Left ventricle myocardium inferior (tissue), 1 donor: ENCODE results near the gene DLAT. TPM values are rescaled to one million over a fixed set of nuclear protein-coding genes. Genes with fewer than 3 reads are reported as not detected.
"Not testable (repeated sequence)": the region's sequence is repeated elsewhere in the genome, so short reads cannot be mapped to it uniquely, and the experiment has no call there.

Experiments
- DNase-seq: peaks from one replicate; pipeline ENCODE4 v3.0.0-alpha.2; 2020
- H3K27ac ChIP-seq: fragments of 200-600 bp; replicated peaks from 2 replicates; pipeline ENCODE4 v1.8.0; 2021
- H3K27me3 ChIP-seq: fragments of 200-600 bp; 2 replicates; pipeline ENCODE4 v1.8.0; 2021; ENCODE audit warnings: low read depth
- H3K36me3 ChIP-seq: fragments of 200-600 bp; 2 replicates; pipeline ENCODE4 v1.8.0; 2021
- H3K4me1 ChIP-seq: fragments of 200-600 bp; 2 replicates; pipeline ENCODE4 v1.8.0; 2021
- H3K4me3 ChIP-seq: fragments of 200-600 bp; 2 replicates; pipeline ENCODE4 v1.8.0; 2021; ENCODE audit warnings: mild to moderate bottlenecking, moderate library complexity
- H3K9me3 ChIP-seq: fragments of 200-600 bp; replicated peaks from 2 replicates; pipeline ENCODE4 v1.8.0; 2021
- intact Hi-C: fragments of 100-400 bp; cut with micrococcal nuclease; formaldehyde crosslinking; loops from one replicate; pipeline ENCODE4 v1.11.0; 2022
- total RNA-seq: library from RNA; stranded (reverse); fragmentation: NEBNext Ultra II Directional; extraction: Animal tissue kit (Norgen Biotek cat#: 25700); gene quantifications from one replicate; pipeline ENCODE4 v1.2.1, GENCODE V29; 2021
- TF ChIP-seq, protein P1 (sequence below): fragments of 200-600 bp; IDR thresholded peaks from 2 replicates; pipeline ENCODE4 v1.8.0; 2021; ENCODE audit warnings: antibody characterized with exemption, mild to moderate bottlenecking, borderline replicate concordance
- donor health status: DM: no; HTN: yes; CAD: no; lungs with severe emphysema.

DLAT gene
- total RNA-seq, 1 donor from 2014 or later, result 176 TPM

DNA sequence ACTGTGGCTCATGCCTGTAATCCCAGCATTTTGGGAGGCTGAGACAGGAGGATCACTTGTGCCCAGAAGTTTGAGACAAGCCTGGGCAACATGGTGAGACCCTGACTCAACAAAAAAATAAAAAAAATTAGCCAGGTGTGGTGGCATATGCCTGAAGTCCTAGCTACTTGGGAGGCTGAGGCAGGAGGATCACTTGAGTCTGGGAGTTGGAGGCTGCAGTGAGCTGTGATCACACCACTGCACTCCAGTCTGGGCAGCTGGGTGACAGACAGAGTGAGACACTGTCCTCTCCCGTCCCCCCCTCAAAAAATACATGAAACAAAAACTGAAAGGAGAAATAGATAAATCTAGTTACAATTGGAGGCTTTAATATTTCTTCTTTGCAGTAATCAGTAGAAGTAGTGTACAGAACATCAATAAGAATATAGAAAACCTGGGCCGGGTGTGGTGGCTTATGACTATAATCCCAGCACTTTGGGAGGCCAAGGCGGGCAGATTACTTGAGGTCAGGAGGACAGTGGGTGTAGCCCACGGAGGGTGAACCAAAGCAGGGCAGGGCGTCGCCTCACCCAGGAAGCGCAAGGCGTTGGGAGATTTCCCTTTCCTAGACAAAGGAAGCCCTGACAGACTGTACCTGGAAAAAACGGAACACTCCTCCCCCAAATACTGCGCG, 19.6 kb upstream of the DLAT start:
- TF ChIP-seq, protein P1, sequence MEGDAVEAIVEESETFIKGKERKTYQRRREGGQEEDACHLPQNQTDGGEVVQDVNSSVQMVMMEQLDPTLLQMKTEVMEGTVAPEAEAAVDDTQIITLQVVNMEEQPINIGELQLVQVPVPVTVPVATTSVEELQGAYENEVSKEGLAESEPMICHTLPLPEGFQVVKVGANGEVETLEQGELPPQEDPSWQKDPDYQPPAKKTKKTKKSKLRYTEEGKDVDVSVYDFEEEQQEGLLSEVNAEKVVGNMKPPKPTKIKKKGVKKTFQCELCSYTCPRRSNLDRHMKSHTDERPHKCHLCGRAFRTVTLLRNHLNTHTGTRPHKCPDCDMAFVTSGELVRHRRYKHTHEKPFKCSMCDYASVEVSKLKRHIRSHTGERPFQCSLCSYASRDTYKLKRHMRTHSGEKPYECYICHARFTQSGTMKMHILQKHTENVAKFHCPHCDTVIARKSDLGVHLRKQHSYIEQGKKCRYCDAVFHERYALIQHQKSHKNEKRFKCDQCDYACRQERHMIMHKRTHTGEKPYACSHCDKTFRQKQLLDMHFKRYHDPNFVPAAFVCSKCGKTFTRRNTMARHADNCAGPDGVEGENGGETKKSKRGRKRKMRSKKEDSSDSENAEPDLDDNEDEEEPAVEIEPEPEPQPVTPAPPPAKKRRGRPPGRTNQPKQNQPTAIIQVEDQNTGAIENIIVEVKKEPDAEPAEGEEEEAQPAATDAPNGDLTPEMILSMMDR, result no peak
- H3K36me3 ChIP-seq, result peaks cover 11% of the 10 kb centered on the region
- intact Hi-C loops, result no loop called here
- H3K4me1 ChIP-seq, result peaks cover 11% of the 10 kb centered on the region
- no peak for DNase-seq
- no peak overlapping the region for H3K4me3 ChIP-seq
- no peaks in the 10 kb centered on the region for H3K27me3 ChIP-seq
- peaks cover 6% of the 10 kb centered on the region for H3K9me3 ChIP-seq
- no peak overlapping the region for H3K27ac ChIP-seq

DNA sequence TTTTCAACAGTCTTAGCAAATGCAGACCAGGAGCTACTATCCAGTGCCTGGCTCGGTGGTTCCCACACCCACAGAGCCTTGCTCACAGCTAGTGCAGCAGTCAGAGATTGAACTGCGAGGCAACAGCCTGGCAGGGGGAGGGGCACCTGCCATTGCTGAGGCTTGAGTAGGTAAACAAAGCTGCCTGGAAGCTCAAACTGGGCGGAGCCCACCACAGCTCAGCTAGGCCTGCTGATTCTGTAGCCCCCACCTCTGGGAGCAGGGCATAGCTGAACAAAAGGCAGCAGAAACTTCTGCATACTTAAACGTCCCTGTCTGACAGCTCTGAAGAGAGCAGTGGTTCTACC, 19.1 kb upstream of the DLAT start:
- not testable (repeated sequence) for H3K4me3 ChIP-seq, DNase-seq, H3K36me3 ChIP-seq

DNA sequence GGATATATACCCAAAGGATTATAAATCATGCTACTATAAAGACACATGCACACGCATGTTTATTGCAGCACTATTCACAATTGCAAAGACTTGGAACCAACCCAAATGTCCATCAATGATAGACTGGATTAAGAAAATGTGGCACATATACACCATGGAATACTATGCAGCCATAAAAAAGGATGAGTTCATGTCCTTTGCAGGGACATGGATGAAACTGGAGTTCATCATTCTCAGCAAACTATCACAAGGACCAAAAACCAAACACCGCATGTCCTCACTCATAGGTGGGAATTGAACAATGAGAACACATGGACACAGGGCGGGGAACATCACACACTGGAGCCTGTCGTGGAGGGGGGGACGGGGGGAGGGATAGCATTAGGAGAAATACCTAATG, 13.8 kb upstream of the DLAT start:
- H3K27ac ChIP-seq, intact Hi-C loops, H3K4me3 ChIP-seq, H3K36me3 ChIP-seq, DNase-seq, H3K27me3 ChIP-seq: not testable (repeated sequence)
- peaks cover 19% of the 10 kb centered on the region for H3K4me1 ChIP-seq
- peaks cover 10% of the 10 kb centered on the region for H3K9me3 ChIP-seq

More for the DNA sequence above, 19.1 kb upstream of the DLAT start:
- H3K9me3 ChIP-seq, intact Hi-C loops, H3K27ac ChIP-seq, H3K27me3 ChIP-seq: not testable (repeated sequence)
- H3K4me1 ChIP-seq, result peaks cover 11% of the 10 kb centered on the region

DNA sequence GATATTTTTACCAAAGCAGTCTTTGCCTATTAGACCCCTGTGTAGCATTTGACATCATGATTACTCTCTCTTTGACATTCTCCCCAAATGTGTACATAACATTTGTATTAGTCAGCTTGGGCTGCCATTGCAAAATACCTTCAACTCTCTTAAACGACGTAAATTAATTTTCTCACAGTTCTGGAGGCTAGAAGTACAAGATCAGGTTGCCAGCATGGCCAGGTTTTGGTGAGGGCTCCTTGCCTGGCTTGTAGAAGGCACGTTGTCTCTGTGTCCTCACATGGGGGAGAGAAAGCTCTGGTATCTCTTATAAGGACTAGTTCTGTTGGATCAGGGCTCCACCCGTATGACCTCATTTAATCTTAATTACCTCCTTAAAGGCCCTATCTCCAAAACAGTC, 12.3 kb upstream of the DLAT start:
- no peaks in the 10 kb centered on the region for H3K27me3 ChIP-seq
- no peak for DNase-seq
- H3K4me3 ChIP-seq, result no peak overlapping the region
- H3K4me1 ChIP-seq, result peaks cover 33% of the 10 kb centered on the region
- H3K27ac ChIP-seq, result peak overlapping the region; percentile 52
- peaks cover 4% of the 10 kb centered on the region for H3K36me3 ChIP-seq
- TF ChIP-seq, protein P1, result no peak
- peaks cover 10% of the 10 kb centered on the region for H3K9me3 ChIP-seq
- intact Hi-C loops, result no loop called here

DNA sequence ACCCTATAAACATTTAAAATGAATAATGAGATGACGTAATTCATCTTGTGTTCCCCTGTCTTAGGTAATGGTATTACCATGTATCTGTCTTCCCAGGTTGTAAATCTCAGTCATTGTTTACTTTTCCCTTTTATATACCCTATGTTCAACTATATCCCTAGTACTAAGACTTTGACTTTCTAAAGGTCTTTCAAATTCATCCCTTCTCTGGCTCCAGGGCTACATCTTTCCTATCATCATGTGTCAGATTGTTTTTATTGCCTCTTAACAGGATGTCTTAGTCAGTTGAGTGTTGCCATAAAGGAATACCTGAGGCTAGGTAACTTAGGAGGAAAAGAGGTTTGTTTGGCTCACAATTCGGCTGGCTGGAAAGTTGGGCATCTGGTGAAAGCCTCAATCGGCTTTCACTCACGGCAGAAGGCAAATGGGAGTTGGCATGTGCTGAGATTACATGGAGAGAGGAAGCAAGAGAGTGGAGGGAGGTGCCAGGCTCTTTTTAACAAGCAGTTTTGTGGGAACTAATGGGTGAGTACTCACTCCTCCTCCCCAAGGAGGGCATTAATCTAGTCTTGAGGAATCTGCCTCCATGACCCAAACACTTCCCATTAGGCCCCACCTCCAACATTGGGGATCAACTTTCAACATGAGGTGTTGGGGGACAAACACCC, 11.6 kb upstream of the DLAT start:
- peak overlapping the region; percentile 52 for H3K27ac ChIP-seq
- TF ChIP-seq, protein P1, result no peak
- no peaks in the 10 kb centered on the region for H3K27me3 ChIP-seq

DNA sequence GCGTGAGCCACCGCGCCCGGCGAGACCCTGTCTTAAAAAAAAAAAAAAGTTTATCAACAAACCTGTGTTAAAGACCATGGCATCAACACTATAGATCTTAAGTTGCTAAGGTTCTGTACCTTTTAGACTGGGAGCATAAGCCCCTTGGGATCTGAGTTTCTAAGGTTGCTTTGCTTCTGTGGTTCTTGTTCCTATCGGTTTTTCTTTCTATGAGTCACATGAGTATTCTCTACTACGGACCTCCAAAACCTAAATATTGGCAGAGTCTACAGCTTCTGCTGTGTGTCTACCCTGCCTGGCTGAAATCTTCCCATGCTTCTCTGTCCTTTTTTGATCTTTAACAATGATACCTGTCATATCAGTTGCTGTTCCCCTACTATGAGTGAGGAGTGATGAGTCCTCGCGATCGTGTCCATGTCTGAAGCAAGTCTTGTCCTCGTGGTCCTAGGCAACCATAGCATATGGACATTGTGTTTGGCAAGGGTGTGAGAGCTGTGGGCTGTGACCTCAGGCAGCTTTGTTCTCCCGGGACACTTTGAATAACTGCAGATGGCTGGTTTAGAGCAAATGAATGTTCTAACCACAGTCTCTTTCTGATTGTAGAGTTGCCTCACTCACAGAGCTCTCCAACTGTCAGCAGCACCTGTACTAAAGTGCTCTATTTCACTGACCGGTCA, 9.0 kb upstream of the DLAT start:
- Histone ChIP-seq H3K4me1 (peaks cover 63% of the 10 kb centered on the region), H3K36me3 (peaks cover 12% of the 10 kb centered on the region), H3K4me3 (no peak overlapping the region), H3K9me3 (peaks cover 2% of the 10 kb centered on the region), H3K27me3 (no peaks in the 10 kb centered on the region), H3K27ac (peak overlapping the region; percentile 83)
- DNase-seq, result no peak
- TF ChIP-seq, protein P1, result no peak
- intact Hi-C loops, result no loop called here

More for the DNA sequence above, 11.6 kb upstream of the DLAT start:
- no peak for DNase-seq
- intact Hi-C loops, result no loop called here
- peaks cover 10% of the 10 kb centered on the region for H3K9me3 ChIP-seq
- peaks cover 6% of the 10 kb centered on the region for H3K36me3 ChIP-seq
- H3K4me1 ChIP-seq, result peaks cover 40% of the 10 kb centered on the region
- H3K4me3 ChIP-seq, result no peak overlapping the region
